Esophagus mucosa (tissue), 1 donor: ENCODE results near the gene ABTB1. TPM values are rescaled to one million over a fixed set of nuclear protein-coding genes. Genes with fewer than 3 reads are reported as not detected.

ENCODE experiments used
- ATAC-seq: fragments of 200-7000 bp; cut with Tn5 transposase; one replicate; pipeline ENCODE4 v1.9.1; 2020
- total RNA-seq: library from RNA; stranded (reverse); gene quantifications from one replicate; pipeline ENCODE4 v1.2.4, GENCODE V29; 2023
- donor health status: DM: yes; HTN: yes; CAD: no.

Gene ABTB1
- total RNA-seq, 1 donor from 2014 or later, result 6.4 TPM

DNA sequence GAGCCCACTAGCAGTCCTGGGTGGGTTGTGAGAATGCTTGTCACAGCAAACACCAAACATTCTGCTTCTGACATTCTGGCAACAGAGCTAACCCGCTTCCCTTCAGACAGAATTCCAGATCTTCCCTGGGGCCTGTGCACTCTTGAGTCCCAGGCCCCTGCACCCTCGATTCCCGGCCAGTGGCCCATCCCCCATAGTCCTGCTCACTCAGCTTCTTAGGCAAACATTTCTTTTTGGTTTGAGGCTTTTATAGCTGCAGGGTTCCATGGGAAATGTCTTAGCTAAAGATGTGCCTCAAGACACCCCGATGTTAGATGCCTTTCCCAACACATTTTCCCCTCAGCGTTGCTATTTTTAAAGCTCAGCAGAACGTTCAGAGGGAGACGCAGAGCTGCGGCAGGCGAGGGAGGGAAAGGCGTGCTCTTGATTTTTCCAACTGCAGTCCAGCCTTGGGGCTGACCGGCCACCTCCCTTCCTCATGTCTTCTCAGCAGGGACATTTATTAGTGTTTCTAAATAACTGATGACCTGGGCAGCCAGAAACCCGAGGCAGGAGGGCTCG lies 35.2 kb downstream of the ABTB1 start:
- ATAC-seq, result no peak

DNA sequence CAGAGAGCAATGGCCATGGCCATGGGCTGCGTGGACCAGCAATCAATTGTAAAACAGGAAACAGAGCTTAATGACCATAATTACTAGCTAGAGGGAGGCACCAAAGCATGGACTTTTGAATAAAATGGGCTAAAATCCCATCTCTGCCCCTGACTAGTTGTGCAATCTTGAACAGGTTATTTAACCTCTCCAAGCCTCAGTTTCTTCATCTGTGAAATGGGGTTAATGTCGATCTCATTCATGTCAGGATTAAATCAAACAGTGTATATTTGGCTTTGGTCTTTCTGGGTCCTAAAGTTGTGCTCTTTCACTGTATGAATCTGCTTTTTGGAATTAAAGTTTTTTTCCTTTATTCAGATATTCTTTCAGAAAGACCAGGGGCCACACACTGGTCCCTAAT lies 36.1 kb downstream of the ABTB1 start:
- ATAC-seq, result no peak

DNA sequence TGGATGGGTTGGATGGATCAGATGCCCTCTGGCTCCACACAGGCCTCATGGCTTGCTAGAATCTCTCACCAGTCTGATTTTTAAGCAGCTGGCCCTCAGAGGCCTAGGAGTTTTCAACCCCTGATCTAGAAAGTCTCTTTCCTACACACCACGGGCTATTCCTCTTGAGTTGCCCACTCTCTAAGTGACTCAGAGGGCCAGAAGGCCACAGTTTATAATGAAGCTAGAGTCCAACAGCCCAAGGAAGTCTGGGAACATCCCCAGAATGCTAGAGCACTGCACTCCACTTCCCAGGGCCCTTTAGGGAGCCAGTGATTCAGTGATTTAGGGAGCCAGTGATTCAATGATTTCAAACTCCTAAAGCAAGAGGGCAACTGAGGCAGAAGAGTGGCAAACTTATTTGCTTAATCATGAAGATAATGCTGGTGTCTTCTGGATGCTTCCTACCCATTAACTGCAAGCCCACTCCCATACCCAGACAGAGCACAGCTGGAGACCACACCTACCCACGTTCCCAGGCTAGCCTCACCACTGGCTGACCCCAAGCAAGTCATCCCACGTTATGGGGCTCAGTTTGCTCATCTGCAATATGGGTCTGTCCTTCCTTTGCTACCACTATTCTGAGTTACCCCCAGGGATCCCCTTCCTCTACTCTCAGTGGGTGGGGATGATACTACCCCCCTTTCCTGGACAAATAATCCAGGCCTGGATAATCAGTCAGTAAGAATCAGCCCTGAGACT lies 36.7 kb downstream of the ABTB1 start:
- ATAC-seq, result no peak

DNA sequence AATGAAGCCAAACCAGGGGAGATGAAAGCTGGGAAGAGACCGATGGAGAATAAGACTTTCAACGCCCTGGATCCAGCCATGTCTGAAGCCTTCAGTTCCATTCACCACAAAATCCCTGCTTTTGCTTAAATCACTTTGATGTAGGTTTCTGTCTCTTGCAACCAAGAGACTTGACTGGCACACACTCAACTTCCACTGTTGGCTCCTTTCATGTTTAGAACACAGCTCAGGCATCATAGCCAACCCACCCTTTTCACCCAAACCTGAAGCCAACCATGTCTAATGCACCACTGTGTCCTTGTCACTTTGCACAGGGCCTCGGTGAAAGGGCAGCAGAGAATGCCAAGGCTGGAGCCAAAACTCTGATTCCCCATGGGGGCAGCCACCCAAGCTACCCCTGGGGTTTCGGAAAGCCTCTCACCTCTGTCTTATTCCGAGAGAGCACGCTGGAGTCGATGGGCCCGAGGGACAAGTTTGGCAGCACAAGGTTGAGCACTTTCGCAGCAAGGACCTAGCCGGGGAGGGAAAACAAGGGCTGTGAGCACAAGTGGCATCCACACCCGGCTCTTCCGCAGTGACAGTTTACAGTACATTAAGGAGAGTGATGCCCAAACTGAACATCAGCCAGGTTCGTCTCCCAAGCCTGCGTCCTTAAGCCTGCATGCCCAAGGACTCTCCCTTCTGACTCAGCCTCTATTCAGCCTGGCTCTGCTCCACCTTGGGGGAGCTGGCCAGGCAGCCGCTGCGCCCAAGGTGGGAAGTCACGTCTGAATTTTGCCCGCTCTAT lies 37.6 kb downstream of the ABTB1 start:
- peak; percentile 73 for ATAC-seq

DNA sequence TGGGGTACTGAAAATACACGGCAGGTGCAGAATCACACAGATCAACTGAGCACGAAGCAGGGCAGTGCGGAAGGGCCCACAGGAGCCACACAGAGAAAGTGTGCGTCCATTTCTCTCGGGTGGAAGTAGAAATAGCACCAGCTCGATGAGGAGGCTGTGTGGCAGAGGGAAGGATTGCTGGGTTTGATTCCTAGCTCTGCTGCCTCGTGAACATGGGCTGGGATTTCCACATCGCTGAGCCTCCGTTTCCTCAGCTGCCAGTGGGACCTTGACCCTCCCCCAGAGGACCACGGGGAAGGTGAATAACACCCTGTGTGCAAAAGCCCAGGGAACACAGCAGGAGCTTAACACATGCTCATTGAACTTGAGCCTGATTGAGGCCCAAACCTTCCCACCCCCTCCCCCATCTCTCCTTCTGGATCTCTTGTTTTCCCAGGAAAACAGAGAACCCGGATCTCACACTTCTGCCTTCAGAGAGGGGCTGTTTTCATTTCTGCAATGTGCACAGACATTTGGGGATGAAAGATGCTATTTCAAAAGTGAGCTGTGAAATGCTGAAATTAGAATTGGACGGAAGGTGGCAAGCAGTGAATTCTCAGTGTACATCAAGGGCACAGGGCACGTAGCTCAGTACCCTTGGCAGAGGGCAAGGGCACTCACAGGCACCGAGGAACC lies 38.4 kb downstream of the ABTB1 start:
- no peak for ATAC-seq

DNA sequence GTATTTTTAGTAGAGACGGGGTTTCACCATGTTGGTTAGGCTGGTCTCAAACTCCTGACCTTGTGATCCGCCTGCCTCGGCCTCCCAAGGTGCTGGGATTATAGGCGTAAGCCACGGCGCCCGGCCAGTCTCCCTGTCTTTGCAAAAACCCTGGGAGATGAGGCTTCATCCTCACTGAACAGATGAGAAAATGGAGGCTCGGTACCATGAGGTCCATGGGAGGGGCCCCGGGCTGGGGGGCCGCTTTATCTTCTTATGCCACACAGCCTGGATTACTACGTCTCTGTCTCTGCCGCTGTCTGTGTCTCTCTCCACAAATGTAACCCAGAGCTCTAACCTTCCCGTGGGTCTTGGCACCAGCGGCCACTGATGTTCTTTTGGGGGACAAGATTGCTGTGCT lies 39.1 kb downstream of the ABTB1 start:
- no peak for ATAC-seq

DNA sequence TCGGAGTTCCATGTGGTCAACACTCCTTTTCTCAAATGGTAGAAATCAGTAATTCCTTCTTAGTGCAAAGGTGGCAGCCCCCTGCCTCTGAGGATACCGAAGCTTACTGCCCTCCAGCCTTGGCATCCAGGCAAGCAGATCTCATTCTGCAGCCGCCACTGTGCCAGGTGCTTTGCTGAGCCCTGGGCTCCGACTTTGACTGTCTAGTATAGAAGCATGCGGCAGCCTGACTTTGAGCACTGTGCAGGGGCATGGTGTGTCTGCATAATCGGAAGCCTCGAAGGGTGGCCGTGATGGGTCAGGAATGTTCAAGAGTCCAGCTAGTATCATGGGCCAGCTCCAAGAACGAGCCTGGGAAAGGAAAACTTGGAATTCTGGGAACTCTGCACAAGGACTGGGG lies 39.7 kb downstream of the ABTB1 start:
- ATAC-seq, result no peak

DNA sequence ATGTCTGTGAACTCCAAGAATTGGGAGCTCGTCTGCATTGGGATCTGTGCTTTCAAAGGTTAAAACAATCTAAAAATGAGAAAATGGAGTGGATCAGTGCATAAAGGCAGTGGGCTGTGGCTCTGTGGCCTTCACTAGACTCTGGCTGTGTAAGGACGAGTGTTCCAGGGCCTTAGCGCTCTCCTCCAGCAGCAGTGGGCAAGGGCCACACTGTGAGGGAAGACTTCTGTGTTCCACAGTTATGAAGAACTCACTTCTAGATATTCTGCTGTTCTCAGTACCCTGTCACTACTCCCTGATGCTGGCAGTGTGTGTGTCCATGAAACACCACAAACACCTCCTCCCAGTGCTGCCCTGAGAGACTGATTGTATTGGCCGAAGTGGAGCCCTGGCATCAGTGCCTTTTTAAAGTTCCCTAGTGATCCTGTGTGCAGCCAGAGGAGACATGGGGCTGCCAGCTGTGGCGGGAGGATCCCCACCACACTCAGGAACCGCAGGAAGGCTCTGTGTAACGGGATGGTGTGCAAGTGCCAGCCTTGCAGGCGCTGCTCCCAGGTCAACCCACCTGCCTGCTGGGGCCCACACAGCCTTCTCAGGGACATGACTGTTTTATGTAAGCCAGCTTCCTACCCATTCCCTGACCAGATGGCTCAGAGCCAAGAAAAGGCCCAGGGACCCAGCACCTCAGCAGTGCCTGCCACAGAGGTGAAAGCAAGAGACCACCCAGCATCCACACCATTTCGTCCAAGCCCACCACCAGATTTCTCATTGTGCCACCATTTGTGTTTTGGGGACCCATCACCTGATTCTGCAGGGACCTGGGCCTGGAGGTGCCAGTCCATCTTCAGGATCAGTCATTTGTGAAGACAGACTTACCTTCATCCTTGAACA lies 40.4 kb downstream of the ABTB1 start:
- no peak for ATAC-seq

DNA sequence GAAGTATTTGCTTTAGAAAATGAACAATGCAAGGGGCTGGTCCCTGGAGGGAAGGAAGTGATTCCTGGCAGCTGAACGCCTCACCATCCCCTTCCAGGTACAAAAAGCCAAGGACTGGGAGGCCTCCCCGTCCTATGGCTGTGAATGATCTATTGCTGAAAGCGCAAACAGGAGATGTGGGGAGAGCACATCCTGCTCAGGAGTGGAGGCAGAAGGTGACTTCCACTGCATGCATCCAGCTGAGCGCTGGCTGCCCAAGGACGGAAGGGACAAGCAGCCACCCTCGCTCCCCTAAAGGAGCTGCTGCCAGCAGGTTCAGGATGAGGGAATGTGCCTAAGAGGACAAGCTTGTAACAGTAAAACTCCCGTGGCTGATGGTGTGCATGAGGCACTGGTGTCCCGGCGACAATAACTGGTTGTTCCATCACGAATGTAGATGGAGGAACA lies 41.4 kb downstream of the ABTB1 start:
- no peak for ATAC-seq

DNA sequence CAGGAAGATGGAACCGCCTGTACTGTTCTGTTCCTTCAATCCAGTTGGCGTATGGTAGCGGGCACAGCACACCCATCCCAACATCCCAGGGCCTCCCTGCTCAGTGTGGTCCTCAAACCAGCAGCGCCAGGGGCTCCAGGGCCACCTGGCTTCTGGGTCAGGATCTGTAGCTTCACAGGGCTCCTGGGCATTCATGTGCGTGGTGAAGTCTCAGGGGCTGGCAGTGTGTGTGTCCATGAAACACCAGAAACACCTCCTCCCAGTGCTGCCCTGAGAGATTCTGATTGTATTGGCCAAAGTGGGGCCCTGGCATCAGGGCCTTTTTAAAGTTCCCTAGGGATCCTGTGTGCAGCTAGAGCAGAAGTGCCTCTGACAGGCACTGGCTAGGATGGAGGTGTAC lies 42.1 kb downstream of the ABTB1 start:
- ATAC-seq, result no peak

DNA sequence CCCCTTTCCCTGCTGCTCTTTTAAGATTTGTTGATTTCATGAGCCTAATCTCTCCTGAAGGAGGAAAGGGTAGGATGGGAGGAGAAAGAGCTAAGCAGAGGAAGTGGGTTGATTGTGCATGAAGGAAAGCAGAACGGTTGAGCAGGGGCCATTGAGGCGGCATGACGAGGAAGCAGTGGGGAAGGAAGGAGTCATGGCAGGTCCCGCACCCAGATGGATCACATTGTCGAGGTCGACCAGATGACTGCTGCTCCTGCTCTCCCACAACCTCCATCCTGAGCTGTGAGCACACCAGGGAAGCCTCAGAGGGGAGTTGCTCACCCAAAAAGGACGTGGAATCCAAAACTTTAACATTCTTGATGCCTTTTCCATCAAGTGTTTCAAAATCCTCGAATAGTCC lies 42.8 kb downstream of the ABTB1 start:
- no peak for ATAC-seq

DNA sequence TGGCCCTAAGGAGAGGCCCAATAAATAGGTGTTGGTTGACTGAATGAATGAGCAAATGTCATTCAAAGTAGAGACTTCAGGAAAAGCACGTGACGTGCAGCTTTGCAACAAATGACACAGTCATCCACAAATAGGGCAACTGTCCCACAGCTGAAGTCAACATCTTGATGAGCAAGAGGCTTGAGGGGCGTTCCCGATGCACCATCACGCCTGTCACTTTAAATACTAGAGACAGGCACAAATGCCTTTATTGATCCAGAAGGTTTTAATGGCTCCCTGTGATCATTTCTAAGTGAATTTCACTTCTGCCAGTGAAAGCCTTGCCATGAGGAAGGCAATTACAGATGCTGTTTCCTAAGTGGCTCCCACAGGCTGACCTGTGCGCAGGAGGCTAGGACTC lies 43.6 kb downstream of the ABTB1 start:
- ATAC-seq, result no peak

DNA sequence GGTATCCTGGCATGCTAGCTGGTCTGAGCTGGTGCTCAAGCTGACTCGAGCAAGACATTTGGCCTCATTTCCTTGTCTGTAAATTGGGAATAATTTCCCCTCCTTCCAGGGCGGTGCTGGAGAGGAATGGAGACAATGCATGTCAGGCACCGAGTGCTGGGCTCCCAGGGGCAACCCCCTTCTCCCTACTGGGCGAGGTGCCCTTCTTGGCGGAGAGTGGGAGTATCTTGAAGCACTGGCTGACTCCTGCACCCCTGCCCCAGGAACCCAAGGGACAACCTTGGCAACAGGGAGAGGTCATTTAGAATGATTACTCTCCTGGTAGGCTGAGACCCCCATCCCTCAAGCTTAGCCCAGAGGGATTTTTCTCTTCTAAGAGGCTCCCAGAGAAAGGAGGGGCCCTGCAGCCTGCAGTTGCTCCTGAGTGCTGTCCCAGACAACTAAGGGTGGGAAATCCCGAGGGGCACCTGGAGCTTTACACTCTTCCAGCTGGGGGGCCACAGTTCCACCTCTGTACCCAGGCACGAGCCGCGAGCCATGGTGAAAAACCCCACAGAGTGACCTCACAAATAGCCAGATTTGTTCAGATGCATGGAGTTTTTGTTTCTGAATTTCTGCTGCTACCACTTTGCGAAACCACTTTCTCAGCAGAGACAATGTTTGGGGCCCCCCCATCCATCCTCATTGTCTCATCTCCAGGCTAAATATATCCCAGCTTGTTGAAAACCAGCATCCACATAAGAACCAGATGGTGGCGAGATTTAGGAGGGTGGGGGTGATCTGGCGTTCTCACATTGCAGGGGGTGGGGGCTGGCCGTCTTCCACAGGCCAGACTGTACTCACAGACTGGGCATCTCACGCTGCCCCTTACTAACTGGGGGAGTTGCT lies 44.8 kb downstream of the ABTB1 start:
- ATAC-seq, result no peak

DNA sequence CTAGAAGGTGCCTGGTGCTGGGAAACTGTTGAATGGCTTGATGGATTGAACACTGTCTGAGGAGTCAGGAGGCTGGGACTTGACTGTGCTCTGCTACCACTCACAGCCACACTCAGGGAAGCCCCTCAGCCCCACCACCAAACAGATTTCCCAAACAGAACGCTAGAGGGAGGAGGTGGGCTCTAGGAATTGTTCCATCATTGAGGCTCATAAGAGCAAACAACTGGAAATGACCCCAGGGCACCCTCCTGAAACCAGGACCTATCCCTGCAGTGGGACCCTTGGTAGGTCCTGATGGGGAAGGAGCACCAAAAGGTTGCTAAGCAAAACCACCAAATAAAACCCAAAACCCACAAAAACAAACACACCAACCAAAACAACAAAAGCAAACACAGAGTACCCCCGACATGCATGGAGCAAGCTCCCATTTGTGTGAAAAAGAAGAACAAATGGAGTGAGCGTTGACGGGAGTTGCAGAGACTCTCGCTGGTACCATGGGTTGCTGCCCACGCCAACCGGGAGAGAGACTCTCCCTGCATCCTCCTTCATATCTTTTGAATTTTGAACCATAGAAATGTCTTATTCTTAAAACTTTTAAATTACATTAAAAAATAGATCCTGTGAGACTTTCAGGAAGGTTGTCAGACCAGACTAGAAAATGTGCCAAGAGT lies 45.6 kb downstream of the ABTB1 start:
- no peak for ATAC-seq

DNA sequence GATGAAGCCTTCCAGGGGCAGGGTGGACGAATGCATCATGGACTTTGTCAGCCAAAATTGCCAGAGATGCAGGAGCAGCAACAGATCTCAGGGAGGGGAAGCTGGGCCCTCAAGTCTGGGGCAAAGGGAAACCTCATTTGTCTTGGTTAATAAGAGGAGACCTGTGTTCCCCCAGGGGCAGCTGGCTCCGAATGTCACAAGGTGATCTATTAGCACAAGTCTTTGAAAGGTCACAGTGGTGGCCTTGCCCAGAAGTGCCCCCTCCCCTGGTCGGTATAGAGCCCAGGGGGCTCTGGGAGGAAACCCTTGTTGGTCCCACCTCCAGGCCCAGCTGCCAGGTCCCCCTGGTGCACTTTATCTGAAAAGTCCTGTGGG lies 46.2 kb downstream of the ABTB1 start:
- ATAC-seq, result no peak

DNA sequence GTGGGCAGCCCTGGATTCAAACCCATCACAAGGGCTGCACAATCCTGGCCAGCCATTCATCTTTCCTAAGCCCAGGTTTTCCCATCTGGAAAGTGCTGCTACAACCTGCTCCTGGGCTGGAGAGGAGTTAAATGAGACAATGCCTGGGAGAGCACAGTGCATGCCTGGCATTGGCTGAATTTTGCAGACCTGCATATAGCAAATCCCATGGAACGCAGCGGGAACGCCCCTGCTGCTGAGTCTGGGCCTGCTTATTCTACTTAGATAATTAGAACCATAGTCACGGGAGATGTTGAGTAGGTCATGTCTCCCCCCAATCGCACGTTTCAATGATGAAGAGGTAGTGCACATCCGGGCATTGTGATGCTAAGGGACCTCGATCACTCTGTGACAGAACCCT lies 46.6 kb downstream of the ABTB1 start:
- no peak for ATAC-seq

DNA sequence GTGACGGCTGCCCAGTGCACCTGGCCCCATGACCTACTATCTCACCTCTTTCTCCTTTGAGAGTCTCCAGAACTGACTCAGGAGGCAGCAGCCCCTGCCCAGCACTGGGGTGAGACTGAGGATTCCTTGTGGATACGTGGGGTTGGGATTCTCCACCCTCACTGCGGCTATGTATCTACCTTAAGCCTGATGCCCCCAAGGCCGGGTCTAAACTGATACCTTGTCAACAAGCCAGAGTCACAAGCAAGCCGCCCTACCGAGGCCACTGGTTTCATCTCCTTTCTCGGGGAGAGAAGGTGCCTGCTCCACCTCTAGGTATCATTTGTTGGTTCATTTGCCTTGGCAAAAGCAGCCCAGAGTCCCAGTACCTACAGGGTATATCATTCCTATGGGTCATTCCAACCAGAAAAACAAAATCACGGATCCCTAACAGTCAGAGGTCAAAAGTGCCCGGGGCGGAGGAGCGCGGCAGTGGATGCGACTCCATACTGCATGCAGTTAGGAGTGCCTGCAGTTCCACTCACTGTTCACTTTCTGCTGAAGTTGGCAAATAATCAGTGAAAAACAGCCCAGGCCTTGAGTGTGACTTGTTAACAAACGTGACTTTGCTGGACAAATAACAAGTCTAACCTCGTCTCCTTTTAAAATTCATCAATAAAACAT lies 47.5 kb downstream of the ABTB1 start:
- ATAC-seq, result no peak

DNA sequence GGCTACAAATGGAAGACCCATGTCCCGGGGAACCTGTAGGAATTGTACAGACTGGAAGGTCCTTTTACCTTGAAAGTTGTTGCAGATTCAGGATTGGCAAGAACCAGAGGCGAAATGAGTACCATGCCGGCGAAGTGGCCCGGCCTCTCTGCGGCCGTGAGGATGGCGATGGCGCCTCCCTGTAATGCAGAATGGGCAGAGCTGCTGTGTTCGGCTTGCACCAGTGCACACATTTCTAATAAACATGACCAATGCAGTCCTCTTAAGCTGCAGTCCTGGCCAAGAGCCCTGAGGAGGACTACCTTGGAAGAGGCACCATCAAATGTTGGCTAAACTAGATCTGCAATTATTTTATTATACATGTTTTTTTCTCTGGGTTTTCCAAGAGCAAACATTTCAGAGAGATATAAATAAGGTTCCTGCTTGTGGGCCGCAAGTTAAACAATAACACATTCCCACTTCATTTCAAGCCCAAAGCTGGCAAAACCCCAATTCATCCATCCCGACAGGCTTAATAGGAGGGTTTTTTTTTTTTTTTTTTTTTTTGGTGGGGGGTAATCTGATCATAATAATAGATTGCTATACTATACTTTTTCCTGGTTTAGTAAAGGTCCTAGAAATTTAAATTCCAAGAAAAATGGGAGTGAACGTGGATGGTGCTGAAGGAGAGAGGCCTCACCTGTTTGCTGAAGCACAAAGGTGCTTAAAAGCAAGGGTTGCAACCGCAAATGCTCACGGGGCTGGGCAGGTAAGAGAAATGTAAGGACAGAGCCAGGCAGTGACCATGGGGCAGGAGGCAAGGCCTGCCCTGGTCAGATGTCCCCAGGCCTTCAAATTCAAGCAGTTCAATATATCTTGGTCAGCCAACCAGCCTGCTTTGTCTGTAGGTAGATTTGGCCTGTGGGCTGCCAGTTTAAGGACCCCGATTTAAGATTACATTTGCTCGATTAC lies 48.5 kb downstream of the ABTB1 start:
- ATAC-seq, result no peak
